GM12874 (cell line): Measurements from ENCODE around the gene UTF1.

Source experiments
- CTCF ChIP-seq: IDR thresholded peaks from 2 replicates; pipeline ENCODE4 v1.5.1; 2011; ENCODE audit warnings: low read depth, mild to moderate bottlenecking, control low read depth, low read length, moderate library complexity; ENCODE audit not compliant: insufficient read depth

UTF1 gene

GRCh38 chr10:133241501-133242205 lies 11.6 kb downstream of the UTF1 start:
- no peak for TF ChIP-seq CTCF

- TF ChIP-seq CTCF, result no peak
Measured at GRCh38 chr10:133242611-133243356, 12.8 kb downstream of the UTF1 start.

GRCh38 chr10:133243593-133243992 lies 13.6 kb downstream of the UTF1 start:
- TF ChIP-seq CTCF, result no peak

- TF ChIP-seq CTCF, result no peak
Measured at GRCh38 chr10:133245439-133246235, 15.6 kb downstream of the UTF1 start.

- no peak for TF ChIP-seq CTCF
Measured at GRCh38 chr10:133246236-133246626, 16.2 kb downstream of the UTF1 start.

- no peak for TF ChIP-seq CTCF
Measured at GRCh38 chr10:133247681-133248333, 17.8 kb downstream of the UTF1 start.

GRCh38 chr10:133248334-133248715 lies 18.3 kb downstream of the UTF1 start:
- TF ChIP-seq CTCF, result no peak
